Hindlimb muscle (tissue), 1 donor: ENCODE results near the gene TCF4. TPM values are rescaled to one million over a fixed set of nuclear protein-coding genes. Genes with fewer than 3 reads are reported as not detected.

Experiments used
- DNase-seq: peaks from one replicate; pipeline ENCODE4 v3.0.0-alpha.2; 2013
- polyA plus RNA-seq: library from polyadenylated mRNA; unstranded; fragments of 120-200 nt; gene quantifications from one replicate; pipeline ENCODE4 v1.2.1, GENCODE V29; 2013; ENCODE audit not compliant: insufficient read length

TCF4 gene
- polyA plus RNA-seq, 1 donor: 105 TPM

GRCh38 chr18:55380589-55380988, 207.4 kb downstream of the TCF4 start:
- DNase-seq: no peak

DNA sequence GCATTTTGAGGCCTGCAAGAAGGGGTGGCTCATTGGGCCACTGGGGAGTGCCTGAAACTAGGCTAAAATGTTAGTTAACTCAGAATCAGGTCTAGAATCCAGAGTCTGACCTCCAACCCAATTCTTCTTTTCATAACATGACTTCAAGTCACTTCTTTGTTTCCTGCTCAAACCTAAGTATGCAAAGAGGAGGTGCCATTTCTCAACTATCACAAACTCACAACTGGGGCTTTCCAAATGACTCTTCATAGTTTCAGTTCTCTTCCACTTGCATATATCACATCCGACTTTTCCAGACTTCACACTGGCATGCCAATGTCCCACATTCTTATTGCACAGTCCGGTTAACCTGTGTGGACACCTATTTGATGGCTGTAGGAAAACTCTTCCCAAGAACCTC, 211.6 kb downstream of the TCF4 start:
- no peak for DNase-seq

DNA sequence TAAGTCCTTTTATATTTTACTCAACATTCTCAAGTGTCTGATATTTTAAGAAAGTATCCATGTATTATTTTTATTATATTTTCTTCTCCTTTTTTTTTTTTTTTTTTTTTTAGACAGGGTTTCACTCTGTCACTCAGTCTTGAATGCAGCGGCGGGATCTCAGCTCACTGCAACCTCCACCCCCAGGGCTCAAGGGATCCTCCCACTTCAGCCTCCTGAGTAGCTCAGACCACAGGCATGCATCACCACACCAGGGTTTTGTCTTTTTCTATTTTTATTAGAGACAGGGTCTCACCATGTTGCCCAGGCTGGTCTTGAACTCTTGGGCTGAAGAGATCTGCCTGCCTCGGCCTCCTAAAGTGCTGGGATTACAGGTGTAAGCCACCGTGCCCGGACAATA, 212.1 kb downstream of the TCF4 start:
- no peak for DNase-seq

- no peak for DNase-seq
Measured at GRCh38 chr18:55374741-55375140, 213.3 kb downstream of the TCF4 start.

GRCh38 chr18:55372209-55372608, 215.8 kb downstream of the TCF4 start:
- DNase-seq: no peak

GRCh38 chr18:55370936-55371335, 217.1 kb downstream of the TCF4 start:
- no peak for DNase-seq

- DNase-seq: no peak
Measured at GRCh38 chr18:55369346-55369745, 218.6 kb downstream of the TCF4 start.

DNA sequence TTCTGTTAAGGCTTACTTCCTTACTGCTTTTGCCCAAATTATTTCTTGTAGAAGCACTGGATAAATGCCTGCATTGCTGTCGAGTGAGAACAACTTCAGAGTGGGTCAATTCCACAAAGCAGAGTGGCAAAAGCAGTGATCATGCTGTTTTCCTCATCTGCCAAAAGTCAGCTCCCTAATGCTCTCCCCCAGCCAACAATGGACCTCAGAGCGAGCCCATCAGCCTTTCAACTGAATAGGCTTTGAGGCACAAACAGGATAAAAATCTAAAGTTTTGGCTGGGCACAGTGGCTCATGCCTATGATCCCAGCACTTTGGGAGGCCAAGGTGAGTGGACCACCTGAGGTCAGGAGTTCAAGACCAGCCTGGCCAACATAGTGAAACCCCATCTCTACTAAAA, 222.7 kb downstream of the TCF4 start:
- no peak for DNase-seq

DNA sequence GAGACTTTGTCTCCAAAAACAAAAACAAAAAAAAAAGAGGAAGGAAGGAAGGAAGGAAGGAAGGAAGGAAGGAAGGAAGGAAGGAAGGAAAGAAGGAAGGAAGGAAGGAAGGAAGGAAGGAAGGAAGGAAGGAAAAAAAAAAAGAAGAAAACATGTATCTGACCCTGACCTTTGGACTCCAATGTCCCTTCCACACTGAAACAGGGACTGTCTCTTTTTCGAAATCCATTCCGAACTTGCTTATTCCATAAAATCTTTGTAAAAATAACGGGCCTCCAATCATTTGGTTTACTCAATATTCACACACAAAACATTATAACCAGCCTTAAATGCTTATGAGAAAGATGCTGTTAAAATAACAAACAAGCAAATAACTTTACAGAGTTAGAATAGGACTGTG, 225.7 kb downstream of the TCF4 start:
- no peak for DNase-seq

DNA sequence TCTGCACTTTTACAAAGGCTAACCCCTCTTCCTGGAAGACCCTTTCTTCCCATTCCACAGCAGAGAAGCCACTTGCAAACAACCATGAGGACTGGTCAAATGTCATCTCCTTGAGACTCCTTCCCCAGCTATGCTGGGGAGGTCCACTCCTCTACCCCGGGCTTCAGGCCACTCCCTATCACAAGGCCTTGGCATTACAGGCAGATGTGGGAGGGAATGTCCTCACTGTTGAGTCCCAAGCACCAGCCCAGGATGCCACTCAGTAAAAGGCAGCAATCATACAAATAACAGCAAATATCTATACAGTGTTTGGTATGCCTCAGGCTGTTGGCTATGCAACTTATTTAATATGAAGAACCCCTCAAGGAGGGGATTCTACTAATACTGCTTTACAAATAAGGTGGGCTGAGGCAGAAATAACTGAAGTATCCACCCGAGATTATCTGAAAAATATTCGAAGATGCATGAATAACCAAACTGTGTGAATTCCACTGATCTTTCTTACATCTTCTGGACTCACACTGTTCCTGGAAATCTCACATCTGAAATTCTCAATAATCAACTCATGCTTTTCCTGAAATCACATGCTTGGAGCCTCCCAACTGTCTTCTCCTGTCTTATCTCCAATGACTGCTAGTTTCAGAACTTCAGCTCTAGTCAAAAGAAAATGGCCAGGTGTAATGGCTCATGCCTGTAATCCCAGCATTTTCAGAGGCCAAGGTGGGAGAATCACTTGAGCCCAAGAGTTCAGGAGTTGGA, 226.3 kb downstream of the TCF4 start:
- DNase-seq: no peak

DNA sequence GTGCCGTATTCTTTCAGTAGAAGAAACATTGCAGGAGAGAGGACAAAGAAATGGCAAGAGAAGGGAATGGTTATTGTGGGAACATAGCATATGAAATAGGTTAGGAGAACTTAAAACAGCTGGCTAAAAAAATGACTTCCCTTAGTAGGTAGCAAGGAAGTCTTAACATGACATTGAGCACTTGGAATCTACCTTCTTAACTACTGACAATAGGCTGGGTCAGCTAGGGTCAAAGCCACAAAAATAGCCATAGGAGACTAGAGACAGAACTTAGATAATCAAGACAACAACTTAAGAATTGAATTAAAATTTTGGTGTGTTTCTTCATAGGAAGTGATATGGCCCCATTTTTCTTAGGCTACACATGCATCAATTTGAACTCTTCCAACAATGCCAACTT, 227.9 kb downstream of the TCF4 start:
- no peak for DNase-seq

DNA sequence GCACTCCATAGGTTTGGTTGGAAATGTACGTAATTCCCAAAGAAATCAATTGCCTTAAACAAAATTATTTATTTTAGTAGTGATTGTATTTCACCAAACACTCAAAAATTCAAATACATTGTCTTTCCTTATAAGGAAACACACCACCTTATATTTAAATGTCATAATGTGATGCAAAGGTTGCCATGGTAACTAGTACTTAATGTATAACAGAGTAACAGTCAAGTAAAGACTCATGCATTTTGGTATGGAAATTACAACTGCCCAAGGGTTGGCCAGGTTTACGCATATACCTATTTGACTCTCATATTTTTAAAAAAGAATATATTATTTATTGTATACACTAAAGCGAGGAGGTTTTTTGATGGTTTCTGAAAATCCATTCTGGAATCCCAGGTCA, 231.2 kb downstream of the TCF4 start:
- no peak for DNase-seq

DNA sequence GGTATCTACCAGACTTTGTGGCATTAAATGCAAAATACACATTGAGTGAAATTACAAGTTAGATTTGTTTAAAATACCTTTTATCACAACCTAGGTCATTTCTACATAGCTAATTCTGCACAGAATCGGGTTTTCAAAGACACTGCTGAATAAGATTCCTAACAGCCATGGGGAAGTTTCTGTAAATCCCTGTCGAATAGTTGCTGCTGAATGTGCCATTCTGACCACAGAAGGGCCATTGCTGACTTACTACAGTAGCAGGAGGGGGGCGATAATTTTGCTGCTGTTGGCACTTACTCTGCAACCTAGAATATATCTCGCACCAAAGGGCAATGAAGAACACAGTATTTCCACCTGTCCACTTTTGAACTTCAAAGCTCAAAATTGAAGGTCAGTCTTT, 232.8 kb downstream of the TCF4 start:
- no peak for DNase-seq

GRCh38 chr18:55354795-55355194, 233.2 kb downstream of the TCF4 start:
- no peak for DNase-seq

GRCh38 chr18:55353806-55354205, 234.2 kb downstream of the TCF4 start:
- no peak for DNase-seq

DNA sequence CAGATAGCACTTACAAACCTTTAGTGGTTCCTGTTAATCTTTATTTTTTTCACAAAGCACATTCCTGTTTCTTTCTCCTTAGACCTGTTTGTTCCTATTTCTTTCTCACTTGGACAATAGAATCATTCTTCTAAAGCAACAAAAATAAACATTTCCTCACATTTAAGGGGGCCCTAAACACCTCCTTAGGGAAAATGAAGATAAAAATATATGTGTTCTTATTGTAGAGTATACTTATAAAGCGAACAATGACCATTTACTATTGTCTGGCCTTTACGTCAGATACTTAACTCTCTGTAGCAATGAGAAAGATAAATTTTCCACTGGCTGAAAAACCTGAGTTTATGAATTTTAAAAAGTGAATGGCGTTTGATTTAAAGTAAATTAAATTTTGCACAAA, 234.6 kb downstream of the TCF4 start:
- DNase-seq: no peak

- no peak for DNase-seq
Measured at GRCh38 chr18:55351980-55352714, 235.8 kb downstream of the TCF4 start.

GRCh38 chr18:55351241-55351691, 236.7 kb downstream of the TCF4 start:
- DNase-seq: no peak

GRCh38 chr18:55349685-55350084, 238.3 kb downstream of the TCF4 start:
- DNase-seq: no peak

GRCh38 chr18:55346961-55347740, 240.8 kb downstream of the TCF4 start:
- DNase-seq: no peak

DNA sequence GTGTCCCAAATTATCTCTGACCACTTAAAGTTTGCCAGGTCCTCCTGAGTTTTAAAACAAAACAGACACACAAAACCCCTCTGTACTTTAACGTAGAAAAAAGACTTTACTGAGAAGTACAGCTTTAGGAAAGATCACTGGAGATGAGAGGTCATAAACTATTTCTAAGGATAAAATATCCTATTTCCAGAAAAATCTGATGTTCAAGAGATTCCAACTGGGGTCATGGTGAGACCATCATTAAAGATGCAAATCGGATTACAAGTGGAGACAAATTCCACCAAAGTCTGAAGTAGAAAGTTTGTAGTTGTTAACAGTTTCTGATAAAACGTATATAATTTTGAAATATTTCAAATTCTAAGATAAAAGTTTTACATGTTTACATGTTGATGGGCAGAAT, 241.6 kb downstream of the TCF4 start:
- DNase-seq: no peak

DNA sequence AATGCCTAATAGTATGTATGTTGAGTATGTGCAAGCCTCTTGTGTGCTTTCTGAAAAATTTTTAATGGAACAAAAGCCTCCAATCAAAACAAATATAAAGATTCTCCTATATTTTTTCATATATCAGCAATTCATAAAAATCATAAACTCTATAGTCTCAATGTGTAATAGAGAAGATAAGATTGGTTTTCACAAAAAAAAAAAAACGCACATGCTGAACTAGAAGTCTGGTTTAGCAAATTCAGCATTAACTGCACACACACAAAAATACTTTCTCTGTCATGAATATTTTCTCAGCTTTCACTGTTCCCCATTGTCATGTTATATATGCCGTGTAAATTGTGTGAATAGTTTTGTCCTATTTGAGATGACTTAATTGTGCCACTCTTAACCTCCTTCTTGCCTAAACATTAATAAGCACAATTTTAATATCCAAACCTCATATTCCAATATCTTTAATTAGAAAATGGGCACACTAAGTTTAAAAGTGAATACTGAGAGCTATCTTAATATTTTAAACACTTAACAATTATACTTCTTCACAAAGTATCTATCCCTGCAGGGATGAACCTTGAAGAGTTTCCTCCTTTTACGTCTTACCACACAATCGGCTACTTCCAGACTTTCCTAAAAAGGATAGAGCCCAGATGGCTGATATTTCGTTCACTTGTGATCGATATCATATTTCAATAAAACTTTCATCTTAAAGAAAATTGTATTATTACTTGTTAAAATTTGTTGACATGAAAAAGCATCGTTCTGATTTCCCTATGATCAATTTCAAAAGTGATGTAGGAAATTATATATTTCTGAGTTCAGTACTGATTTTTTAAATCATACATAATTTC, 242.7 kb downstream of the TCF4 start:
- DNase-seq: no peak
